Stimulated activated CD4-positive, alpha-beta T cell treated with anti-CD3 and anti-CD28 coated beads, Interleukin-15, amount 100 ng/mL, for 1 hour (primary cell): ENCODE measurements around the gene GAL.

Experiments
- DNase-seq, 2 donors: peaks; one replicate each; pipeline ENCODE4 v3.0.0-alpha.2; 2020; ENCODE audit warnings: low read depth in 1 of 2, low spot score in 1 of 2

Gene GAL

GRCh38 chr11:68658661-68659060 is 25.7 kb upstream of the GAL start:
- no peak for DNase-seq

- DNase-seq: no peak
Measured at GRCh38 chr11:68659158-68659921, 25.0 kb upstream of the GAL start.

- DNase-seq: no peak
Measured at GRCh38 chr11:68660066-68660810, 24.1 kb upstream of the GAL start.

- DNase-seq: no peak
Measured at GRCh38 chr11:68661014-68661413, 23.3 kb upstream of the GAL start.

- DNase-seq: no peak
Measured at GRCh38 chr11:68661697-68662603, 22.4 kb upstream of the GAL start.

GRCh38 chr11:68663482-68664010 is 20.8 kb upstream of the GAL start:
- no peak for DNase-seq

GRCh38 chr11:68664141-68664540 is 20.2 kb upstream of the GAL start:
- DNase-seq: no peak

- DNase-seq: no peak
Measured at GRCh38 chr11:68664906-68665305, 19.4 kb upstream of the GAL start.

GRCh38 chr11:68665436-68665835 is 18.9 kb upstream of the GAL start:
- DNase-seq: no peak

GRCh38 chr11:68666849-68667248 is 17.5 kb upstream of the GAL start:
- DNase-seq: no peak

GRCh38 chr11:68667511-68668500 is 16.5 kb upstream of the GAL start:
- no peak for DNase-seq

GRCh38 chr11:68669301-68670090 is 14.8 kb upstream of the GAL start:
- DNase-seq: no peak

- DNase-seq: no peak
Measured at GRCh38 chr11:68670208-68670992, 13.9 kb upstream of the GAL start.

GRCh38 chr11:68673306-68673945 is 10.9 kb upstream of the GAL start:
- DNase-seq: no peak

- no peak for DNase-seq
Measured at GRCh38 chr11:68673991-68674390, 10.4 kb upstream of the GAL start.

GRCh38 chr11:68674461-68674860 is 9.9 kb upstream of the GAL start:
- DNase-seq: no peak

GRCh38 chr11:68677432-68677831 is 6.9 kb upstream of the GAL start:
- DNase-seq: no peak

- no peak for DNase-seq
Measured at GRCh38 chr11:68678031-68678441, 6.3 kb upstream of the GAL start.
